ENCODE measurements around the gene TRAPPC11.

Gene TRAPPC11

GRCh38 chr4:183637461-183637860, 21.6 kb upstream of the TRAPPC11 start:
- no peak for DNase-seq (ENCODE audit: low read depth)

- DNase-seq (ENCODE audit: low read depth), result no peak
Observed at GRCh38 chr4:183638436-183638835, 20.7 kb upstream of the TRAPPC11 start.

- DNase-seq (ENCODE audit: low read depth), result no peak
Observed at GRCh38 chr4:183639291-183639690, 19.8 kb upstream of the TRAPPC11 start.

GRCh38 chr4:183645326-183645725, 13.8 kb upstream of the TRAPPC11 start:
- DNase-seq (ENCODE audit: low read depth), result no peak

- DNase-seq (ENCODE audit: low read depth), result no peak
Observed at GRCh38 chr4:183657564-183657963, 1.5 kb upstream of the TRAPPC11 start.

- no peak for DNase-seq (ENCODE audit: low read depth)
Observed at GRCh38 chr4:183658362-183659028, 598 bp upstream of the TRAPPC11 start.

GRCh38 chr4:183659872-183660242, 764 bp downstream of the TRAPPC11 start:
- no peak for DNase-seq (ENCODE audit: low read depth)

GRCh38 chr4:183666088-183666487, 7.0 kb downstream of the TRAPPC11 start:
- DNase-seq (ENCODE audit: low read depth), result no peak

- DNase-seq (ENCODE audit: low read depth), result no peak
Observed at GRCh38 chr4:183670251-183670650, 11.2 kb downstream of the TRAPPC11 start.

- DNase-seq (ENCODE audit: low read depth), result no peak
Observed at GRCh38 chr4:183670960-183671555, 12.0 kb downstream of the TRAPPC11 start.

- no peak for DNase-seq (ENCODE audit: low read depth)
Observed at GRCh38 chr4:183674153-183674552, 15.1 kb downstream of the TRAPPC11 start.

- no peak for DNase-seq (ENCODE audit: low read depth)
Observed at GRCh38 chr4:183675625-183676024, 16.5 kb downstream of the TRAPPC11 start.

- DNase-seq (ENCODE audit: low read depth), result no peak
Observed at GRCh38 chr4:183681119-183681518, 22.0 kb downstream of the TRAPPC11 start.

- DNase-seq (ENCODE audit: low read depth), result no peak
Observed at GRCh38 chr4:183686461-183686860, 27.4 kb downstream of the TRAPPC11 start.

GRCh38 chr4:183688216-183688615, 29.1 kb downstream of the TRAPPC11 start:
- DNase-seq (ENCODE audit: low read depth), result no peak

GRCh38 chr4:183691006-183691405, 31.9 kb downstream of the TRAPPC11 start:
- no peak for DNase-seq (ENCODE audit: low read depth)

GRCh38 chr4:183691897-183692296, 32.8 kb downstream of the TRAPPC11 start:
- no peak for DNase-seq (ENCODE audit: low read depth)

GRCh38 chr4:183698909-183699308, 39.8 kb downstream of the TRAPPC11 start:
- DNase-seq (ENCODE audit: low read depth), result no peak

- no peak for DNase-seq (ENCODE audit: low read depth)
Observed at GRCh38 chr4:183700407-183700806, 41.3 kb downstream of the TRAPPC11 start.

- no peak for DNase-seq (ENCODE audit: low read depth)
Observed at GRCh38 chr4:183702492-183702891, 43.4 kb downstream of the TRAPPC11 start.

GRCh38 chr4:183714626-183715025, 55.5 kb downstream of the TRAPPC11 start:
- no peak for DNase-seq (ENCODE audit: low read depth)

GRCh38 chr4:183716302-183716701, 57.2 kb downstream of the TRAPPC11 start:
- no peak for DNase-seq (ENCODE audit: low read depth)

- DNase-seq (ENCODE audit: low read depth), result no peak
Observed at GRCh38 chr4:183718876-183719275, 59.8 kb downstream of the TRAPPC11 start.

All from stimulated activated CD8-positive, alpha-beta memory T cell treated with anti-CD3 and anti-CD28 coated beads, Interleukin-12 subunit alpha, Interleukin-12 subunit beta, amount 100 ng/mL, for 1 hour (primary cell).